NCI-H2081 (cell line): ENCODE data around the gene HAUS8.
"Not testable (repeated sequence)": the region's sequence is repeated elsewhere in the genome, so short reads cannot be mapped to it uniquely, and the experiment has no call there.

Experiments
- DNase-seq, 2 experiments: peaks; one replicate each; lab custom pipeline; 2025; lab: John Stamatoyannopoulos, UW

The HAUS8 gene, protein sequence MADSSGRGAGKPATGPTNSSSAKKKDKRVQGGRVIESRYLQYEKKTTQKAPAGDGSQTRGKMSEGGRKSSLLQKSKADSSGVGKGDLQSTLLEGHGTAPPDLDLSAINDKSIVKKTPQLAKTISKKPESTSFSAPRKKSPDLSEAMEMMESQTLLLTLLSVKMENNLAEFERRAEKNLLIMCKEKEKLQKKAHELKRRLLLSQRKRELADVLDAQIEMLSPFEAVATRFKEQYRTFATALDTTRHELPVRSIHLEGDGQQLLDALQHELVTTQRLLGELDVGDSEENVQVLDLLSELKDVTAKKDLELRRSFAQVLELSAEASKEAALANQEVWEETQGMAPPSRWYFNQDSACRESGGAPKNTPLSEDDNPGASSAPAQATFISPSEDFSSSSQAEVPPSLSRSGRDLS

DNA sequence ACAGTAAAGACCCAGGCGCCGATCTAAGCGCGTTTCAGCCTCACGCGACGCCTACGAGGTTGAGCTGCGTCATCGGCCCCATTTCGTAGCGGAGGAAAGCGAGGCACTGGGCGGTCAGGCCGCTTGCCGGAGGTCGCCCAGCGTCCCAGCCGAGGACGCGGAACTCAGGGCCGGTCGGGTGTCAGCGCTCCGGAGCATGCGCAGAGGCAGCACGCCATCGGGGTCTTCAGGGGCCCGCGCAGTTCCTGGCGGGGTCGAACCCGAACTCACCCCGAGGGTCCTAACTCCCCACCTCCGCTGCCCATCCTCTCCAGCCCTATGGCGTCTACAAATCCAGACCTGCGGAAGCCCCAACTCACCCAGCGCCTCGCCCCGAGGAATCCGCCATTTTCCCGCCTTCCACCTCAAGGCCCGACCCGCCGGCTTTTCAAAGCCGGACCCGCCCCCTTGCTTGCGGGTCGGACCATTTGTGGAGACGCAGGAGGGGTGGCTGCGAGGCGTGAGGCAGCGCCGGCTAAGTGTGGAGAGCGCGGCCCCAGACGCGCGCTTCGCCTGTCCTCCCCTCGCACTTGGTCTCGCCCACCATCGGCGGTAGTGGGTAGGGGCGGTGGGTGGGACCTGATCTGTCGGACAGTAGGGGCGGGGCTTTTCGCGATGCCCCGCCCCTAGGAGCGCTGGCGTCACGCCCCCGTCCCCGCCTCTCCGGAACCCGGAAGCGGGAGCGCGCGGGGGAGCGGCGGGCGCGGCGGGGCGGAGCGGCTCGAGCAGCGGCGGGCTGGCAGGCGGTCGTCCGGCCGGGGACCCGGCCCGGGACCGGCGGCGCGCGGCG is at the start of gene HAUS8, which contains the start of gene MYO9B:
HAUS8 (minus strand) TSS at position 418 of the 829 bp plus-strand sequence; CDS start at position 388, 30 bp downstream.
MYO9B (plus strand) TSS at position 743 of the 829 bp plus-strand sequence. CDS start 25,941 bp downstream, outside the sequence.
- peak; percentile 98 to 99 for DNase-seq

DNA sequence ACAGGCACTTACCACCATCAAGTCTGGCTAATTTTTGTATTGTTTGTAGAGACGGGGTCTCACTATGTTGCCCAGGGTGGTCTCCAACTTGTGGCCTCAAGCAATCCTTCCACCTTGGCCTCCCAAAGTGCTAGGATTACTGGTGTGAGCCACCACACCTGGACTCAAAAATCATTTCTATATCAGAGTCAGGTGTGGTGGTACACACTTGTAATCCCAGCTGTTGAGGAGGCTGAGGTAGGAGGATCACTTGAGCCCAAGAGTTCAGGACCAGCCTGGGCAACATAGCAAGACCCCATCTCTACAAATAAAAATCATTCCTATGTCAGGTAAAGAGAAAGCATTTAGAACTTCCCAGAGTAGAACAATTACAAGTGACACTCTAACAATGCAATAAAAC is 48.8 kb upstream of the HAUS8 start:
- no peak for DNase-seq

DNA sequence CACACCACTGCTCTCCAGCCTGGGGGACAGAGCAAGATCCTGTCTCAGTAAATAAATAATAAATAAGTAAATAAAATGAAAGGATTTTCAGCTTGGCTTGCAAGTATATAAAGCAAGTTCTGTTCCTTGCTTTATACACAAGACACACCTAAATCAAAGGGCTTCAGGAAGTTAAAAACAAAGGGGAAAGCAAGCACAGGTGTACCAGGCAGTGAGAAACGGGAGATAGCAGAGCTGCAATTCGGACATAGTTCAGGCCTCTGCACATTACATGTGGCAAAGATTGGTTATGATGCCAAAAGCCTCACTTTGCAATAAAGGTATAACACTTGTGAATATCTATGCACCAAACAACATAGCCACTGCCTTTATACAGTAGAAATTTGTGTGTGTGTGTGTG is 47.8 kb upstream of the HAUS8 start:
- no peak for DNase-seq

DNA sequence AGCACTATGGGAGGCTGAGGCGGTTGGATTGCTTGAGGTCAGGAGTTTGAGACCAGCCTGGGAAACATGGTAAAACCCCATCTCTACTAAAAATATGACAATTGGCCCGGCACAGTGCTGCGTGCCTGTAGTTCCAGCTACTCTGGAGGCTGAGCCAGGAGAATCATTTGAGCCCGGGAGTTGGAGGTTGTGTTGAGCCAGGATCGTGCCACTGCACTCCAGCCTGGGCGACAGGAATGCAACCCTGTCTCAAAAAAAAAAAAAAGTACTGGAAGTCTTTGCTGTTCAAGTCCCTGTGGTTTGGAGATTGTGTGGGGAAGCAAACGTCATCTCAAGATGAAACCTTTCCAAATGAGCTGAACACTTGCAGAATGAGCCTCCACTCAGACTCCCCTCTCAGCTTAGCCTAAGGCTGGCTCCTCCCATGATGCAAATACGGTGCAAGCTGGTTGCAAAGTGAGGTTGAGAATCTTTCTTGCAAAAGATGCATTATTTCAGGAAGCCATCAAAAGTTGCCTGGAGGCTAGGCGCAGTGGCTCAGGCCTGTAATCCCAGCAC is 46.6 kb upstream of the HAUS8 start:
- no peak for DNase-seq

DNA sequence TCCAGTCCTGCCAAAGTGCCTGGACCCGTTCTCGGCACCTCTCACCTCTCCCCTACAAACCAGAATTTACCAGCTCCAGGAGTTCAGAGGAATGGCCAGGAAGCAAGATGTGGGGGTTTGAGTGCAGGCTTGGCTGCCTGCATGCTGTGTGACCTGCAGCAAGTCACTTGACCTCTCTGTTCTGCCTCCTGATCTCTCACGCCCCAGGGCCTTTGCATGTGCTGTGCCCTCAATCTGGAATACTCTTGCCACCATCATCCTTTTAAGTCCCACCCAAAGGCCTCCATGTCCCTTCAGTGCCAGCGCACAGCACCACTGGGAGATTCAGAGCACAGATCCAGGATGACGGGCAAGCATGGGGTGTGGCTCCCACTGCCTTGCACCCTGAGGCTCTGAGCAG is 43.7 kb upstream of the HAUS8 start:
- no peak for DNase-seq

DNA sequence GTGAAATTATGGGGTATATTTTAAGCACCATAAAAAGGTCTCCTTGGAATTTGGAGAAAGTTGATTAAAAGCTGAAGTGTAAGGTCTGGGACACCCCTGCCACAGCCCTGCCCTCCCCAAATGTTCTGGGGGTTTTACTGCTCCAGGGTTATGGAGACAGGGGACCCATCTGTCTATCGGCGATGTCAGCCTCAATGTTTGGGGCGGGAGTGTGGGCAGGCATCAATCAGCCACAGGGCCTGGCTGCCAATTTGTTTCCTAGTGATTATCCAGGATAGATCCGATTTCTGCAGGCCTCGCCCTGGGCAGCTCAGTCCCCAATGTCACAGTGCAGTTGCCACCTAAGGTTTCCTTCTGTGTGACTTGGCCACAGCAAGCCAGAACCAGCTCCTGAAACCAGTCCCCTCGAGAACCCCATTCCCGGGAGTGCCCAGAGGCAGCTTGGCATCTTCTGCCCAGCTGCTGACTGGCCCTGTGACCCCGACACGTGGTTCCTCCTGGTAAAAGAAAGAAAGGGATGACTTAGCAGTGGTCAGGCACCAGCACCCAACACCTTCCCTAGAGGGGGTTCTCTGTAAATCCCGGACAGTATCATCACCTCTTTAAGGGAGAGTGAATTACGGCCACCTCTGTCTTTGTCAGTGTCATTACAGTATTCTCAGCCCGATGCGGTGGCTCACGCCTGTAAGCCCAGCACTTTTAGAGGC is 41.9 kb upstream of the HAUS8 start:
- DNase-seq, result no peak

DNA sequence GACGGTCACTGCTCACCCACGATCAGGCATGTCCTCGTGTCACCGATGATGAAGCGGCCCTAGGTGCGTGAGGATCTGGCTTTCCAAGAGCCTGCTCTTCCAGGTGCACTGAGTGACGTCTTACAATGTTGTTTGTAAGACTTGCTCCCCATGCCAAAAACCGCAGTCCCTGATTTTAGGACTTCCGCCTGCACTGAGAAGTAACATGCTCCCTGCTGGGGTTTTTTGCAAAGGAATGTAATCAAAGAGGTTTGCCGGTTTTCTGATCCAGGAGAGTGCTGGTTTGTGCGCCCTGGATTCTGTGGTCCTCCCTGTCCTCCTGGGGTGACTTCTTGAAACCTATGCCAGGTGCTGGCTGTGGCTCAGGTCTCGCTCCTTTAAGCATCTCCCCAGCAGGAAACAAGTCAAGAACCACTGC is 39.2 kb upstream of the HAUS8 start:
- no peak for DNase-seq

DNA sequence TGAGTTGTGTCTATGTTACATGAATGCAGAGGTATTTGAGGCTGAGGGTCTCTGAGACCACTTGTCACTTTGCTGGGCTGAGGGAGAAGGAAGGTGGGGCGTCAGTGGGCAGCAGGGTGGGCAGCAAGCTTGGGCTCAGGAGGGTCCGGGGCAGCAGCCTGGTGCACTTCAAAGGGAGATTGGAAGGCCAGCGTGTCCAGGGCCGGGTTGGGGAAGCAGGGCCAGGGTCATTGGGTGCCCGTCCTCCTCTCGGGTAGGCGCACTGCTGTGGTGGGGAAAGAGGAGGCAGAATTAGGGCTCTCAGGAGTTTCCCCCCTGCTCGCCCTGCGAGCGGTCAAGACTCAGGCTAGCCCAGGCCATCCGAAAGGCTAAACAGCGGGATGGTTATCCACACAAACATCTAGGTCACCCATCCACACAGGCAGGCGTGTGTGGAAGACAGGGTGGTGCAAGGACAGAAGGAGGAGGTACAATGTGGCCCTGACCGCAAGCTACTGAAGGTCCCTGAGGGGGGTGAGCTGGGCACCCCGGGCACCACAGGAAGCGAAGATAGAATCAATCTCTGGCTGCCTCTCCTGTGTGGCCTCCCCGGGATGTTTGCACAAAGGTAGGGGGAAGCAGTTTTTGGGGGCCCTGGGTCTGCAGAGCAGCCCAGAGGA is 38.0 kb upstream of the HAUS8 start:
- no peak for DNase-seq

DNA sequence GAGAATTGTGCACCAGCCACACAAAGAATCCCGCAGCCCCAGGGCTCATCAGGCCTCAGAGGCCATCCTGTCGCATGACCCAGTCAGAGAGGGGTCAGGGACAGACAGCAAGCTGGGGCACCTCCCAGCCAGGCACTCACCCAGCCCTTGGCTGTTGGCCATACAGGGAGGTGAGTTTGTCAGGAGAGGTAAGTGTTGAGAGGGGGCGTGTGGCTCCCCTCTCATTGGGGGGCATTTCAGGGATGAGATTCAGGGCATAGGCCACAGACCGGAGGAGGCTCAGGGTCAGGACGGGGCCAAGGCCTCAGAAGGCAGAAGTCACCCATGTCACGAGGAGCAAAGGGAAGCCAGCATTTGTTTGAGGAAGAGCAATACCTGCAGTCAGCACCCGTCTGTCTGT is 37.4 kb upstream of the HAUS8 start:
- DNase-seq, result no peak

DNA sequence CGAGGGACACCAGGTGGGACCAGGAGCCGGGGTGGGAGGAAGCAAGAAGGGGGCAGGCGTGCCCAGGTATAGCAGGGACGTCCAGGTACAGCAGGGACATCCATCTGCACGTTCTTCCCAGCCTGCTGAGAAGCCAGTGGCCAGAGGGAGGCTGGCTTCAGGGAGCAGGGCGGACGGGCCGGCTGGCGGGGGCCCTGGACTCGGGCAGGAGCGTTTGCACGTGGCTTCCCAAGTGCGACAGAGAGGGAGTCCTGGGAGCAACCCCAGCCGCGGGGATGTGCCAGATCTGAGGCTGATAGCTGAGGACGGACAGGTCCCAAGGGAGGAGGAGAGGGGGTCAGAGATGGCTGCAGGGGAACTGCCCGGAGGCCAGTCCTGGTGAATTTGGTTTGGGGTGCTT is 37.0 kb upstream of the HAUS8 start:
- no peak for DNase-seq

DNA sequence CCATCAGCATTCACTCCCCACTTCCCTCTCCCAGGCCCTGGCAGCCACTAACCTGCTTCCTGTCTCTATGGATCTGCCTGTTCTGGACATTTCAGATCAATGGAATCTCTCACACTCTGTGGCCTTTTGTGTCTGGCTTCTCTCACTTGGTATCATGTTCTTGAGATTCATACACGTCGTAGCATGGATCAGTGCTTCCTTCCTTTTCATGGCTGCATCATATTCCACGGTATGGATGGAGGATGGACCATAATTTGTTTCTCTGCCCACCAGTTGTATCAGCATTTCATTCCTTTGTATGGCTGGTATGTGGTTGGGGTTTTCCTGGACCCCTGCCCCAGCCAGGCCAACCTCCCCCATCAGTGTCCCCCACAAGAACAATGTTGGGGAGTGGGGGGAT is 36.5 kb upstream of the HAUS8 start:
- DNase-seq, result no peak

DNA sequence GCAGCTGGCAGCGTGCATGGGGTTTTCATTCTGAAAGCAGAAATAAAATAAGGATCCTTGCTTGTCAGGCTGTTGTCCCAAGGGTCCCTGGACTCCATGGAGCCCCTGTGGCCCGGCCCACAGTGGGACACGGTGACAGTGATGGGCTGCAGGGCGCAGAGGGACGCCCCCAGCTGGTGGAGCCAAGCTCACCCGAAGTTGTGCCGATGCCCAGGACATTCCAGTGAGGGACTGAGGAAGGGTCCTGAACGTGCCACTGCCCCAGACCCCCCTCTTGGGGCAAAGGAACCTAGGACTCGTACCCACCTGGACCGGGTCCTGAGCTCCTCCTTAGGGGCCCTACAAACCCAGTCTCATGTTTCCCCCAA is 35.3 kb upstream of the HAUS8 start:
- DNase-seq, result no peak

DNA sequence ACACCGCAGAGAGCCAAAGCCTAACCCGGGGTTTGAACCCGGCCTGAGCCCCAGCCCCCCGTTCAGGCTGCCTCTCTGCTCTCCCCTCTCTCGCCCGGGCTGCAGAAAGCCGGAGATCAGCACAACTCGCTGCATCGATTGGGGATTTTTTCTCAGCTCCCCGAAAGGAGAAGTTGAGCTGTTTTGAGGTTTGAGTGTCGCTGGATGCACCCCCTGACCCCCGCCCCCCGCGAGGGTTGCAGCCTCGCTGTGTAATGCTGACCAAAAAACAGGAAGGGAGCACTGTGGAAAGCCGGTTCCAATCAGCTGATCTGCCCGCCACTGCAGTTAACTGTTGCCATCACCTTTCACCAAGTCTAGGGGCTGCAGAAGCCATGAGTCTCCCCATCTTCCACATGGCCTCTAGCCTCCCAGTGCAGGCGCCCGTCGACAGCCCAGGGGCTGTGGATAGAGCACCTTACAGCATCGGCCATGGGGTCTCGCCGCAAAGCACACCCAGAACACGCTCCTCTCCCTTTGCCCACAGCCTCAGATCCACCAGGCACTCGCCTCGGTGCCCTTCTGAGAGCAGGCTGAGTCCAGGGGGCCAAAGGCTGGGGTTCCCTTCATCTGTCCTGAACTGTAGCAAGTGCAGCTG is 34.8 kb upstream of the HAUS8 start:
- no peak for DNase-seq

DNA sequence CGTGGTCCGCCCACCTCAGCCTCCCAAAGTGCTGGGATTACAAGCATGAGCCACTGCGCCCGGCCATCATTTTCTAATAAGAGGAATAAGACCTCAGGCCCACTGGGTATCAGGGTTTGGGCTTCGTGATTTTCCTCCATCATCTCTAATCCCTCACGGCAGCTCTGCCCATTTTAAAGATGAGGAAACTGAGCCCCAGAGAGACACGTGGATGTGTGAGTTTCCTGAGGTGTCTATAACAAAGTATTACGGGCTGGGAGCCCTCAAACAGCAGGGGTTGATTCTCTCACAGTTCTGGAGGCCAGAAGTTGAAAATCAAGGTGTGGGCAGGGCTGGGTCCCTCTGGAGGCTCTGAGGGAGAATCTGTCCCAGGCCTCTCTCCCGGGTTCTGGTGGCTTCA is 34.0 kb upstream of the HAUS8 start:
- no peak for DNase-seq

DNA sequence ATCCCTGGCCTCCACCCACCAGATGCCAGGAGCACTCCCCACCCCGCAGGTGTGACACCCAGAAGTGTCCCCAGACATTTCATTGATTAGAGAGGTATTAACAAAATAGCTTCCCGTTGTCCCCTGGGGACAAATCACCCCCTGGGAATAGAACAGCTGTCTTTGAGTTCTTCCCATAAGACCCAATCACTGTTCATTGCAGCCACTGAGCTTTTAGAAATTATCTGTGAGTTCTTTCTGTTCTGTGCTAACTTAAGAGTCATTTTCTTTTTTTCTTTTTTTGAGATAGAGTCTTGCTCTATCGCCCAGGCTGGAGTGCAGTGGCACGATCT is 33.2 kb upstream of the HAUS8 start:
- DNase-seq, result no peak

DNA sequence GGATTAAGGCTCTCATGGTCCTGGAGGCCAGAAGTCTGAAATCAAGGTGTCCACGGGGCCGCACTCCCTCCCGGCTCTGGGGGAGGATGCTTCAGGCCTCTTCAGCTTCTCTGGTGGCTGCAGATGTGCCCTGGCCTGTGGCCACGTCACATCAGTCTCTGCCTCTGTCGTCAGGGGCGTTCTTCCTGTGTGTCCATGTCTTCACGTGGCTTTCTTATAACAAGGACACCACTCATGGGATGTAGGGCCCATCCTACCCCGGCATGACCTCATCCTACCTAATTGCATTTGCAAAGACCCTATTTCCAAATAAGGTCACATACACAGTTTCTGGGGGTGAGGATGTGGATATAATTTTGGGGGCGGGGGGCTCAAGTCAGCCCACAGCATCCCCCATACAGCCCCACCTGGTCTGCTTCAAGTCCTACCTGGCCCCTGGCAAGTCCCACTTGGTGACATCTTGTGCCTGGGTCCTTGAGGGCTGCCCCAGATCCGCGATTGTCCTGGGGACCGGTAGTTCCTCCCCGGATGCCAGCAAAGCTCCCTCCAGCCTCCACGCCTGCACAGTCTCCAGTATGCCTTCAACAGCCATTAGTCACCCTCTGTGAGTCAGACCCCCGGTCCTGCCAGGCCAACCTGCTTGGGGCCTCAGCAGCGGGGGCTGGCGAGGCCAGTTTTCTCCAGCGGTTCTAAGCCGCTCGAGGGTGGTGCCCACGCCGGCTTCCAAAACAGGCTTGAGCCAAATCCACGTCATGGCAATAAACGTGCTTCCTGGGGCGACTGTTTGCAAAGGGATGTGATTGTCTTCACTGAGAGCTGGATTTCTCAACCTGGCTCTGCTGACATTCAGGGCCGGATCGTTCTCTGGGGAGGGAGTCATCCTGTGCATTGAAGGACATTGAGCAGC is 32.5 kb upstream of the HAUS8 start:
- DNase-seq, result peak; percentile 31 to 60

DNA sequence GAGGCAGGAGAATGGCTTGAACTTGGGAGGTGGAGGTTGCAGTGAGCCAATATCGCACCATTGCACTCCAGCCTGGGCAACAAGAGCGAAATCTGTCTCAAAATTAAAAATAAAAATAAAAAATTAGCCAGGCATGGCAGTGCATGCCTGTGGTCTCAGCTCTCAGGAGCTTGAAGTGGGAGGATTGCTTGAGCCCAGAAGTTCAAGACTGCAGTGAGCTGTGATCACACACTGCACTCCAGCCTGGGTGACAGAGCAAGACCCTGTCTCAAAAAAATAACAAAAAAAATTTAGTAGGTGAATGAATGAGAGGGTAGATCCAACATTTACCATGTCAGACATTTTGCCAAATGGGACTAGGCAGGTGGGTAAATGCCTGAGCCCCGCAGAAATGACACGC is 31.7 kb upstream of the HAUS8 start:
- DNase-seq, result not testable (repeated sequence)

DNA sequence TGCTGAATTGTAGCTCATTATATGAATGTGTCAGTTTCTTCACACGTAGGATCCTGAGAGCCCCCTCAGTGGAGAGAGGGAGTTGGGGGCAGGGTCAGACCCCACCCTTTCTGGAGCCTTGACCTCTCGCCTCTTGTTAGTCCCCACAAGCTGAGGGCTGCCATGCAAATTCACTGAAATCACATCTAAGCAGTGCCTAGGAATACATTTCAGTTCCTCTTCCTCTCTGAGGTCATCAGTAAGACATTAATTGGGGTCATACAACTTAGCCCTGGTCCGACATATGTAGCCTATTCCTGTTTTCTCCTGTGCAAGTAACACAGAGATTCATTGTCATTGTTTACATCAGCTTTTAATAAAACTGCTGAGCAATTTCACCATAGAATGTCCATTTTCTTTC is 30.3 kb upstream of the HAUS8 start:
- no peak for DNase-seq

DNA sequence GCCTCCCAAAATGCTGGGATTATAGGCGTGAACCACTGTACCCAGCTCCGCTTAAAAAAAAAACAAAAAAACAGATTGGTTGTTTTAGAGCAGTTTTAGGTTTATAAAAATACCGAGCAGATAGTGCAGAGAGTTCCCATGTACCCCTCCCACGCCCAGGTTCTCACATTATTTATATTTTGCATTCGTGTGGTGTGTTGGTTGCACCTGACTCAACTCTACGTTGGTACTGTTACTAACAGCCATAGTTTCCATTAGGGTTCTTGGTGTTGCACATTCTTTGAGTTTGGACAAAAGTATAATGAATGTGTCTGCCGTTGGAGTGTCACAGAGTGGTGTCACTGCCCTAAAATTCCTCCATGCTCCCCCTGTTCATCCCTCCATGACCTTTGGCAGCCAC is 29.4 kb upstream of the HAUS8 start:
- no peak for DNase-seq

DNA sequence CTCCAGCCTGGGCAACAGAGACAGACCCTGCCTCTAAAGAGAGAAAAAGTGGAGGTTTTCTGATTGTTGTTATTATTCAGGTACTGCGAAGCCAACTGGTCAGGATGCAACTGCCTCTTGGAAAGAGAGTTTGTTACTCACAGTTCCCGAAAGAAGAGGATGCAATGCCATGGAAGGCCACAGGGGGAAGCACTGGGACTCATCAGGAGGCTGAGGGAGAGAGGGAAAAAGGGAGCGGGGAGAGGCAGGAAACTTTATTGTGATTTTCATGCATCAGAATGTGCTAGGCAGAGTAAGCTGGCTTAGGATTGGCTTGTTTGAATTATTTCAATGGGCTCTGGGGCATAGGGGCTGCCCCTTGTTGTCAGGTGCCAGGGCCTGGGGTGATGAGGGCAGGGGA is 27.9 kb upstream of the HAUS8 start:
- DNase-seq, result no peak
